ENCODE data around the gene S100A6. TPM values are rescaled to one million over a fixed set of nuclear protein-coding genes. Genes with fewer than 3 reads are reported as not detected.
A peak's percentile ranks its signal among the peaks of the same experiment; 100 is the strongest.

Gene S100A6
- total and polyA plus RNA-seq, 3 donors from 2014 or later: 30.9 to 372 (median 57.4) TPM

GRCh38 chr1:153537376-153537730, 1.6 kb upstream of the S100A6 start:
- TF ChIP-seq CTCF (IDR thresholded peaks at IDR 0.05): no peak
- no peak for TF ChIP-seq POLR2A (IDR thresholded peaks at IDR 0.05)
- 85 to 97% methylated on average over 5 to 6 of the region's 6 CpGs for whole genome bisulfite sequencing, 2 donors
- H3K9me3 ChIP-seq: no peaks in the 10 kb centered on the region
- peaks cover 15% of the 10 kb centered on the region for H3K4me1 ChIP-seq
- no peak overlapping the region for H3K4me3 ChIP-seq
- no peak overlapping the region for H3K27ac ChIP-seq
- intact Hi-C loops (cut with DNase I; ENCODE audit: low total_unique reads): no loop called here
- no peak for DNase-seq
- H3K36me3 ChIP-seq (ENCODE audit: low read depth, missing control alignments): no peaks in the 10 kb centered on the region
- H3K27me3 ChIP-seq: no peaks in the 10 kb centered on the region

GRCh38 chr1:153536671-153537375, 1.0 kb upstream of the S100A6 start:
- intact Hi-C loops (cut with DNase I; ENCODE audit: low total_unique reads): no loop called here
- H3K4me3 ChIP-seq: no peak overlapping the region
- no peaks in the 10 kb centered on the region for H3K9me3 ChIP-seq
- no peak for DNase-seq
- H3K27me3 ChIP-seq: no peaks in the 10 kb centered on the region
- no peaks in the 10 kb centered on the region for H3K36me3 ChIP-seq (ENCODE audit: low read depth, missing control alignments)
- H3K27ac ChIP-seq: peak overlapping the region in 1 of 2 donors; percentile 96
- 81% methylated on average over 9 of the region's 9 CpGs for WGBS, 2 donors
- TF ChIP-seq CTCF (IDR thresholded peaks at IDR 0.05) (no peak), POLR2A (IDR thresholded peaks at IDR 0.05) (no peak)
- peaks cover 15% of the 10 kb centered on the region for H3K4me1 ChIP-seq

- peak; percentile 72 for DNase-seq
- H3K27me3 ChIP-seq: no peaks in the 10 kb centered on the region
- H3K36me3 ChIP-seq (ENCODE audit: low read depth, missing control alignments): no peaks in the 10 kb centered on the region
- intact Hi-C loops (cut with DNase I; ENCODE audit: low total_unique reads): no loop called here
- H3K4me3 ChIP-seq: peak overlapping the region; percentile 70 to 79
- peaks cover 15% of the 10 kb centered on the region for H3K4me1 ChIP-seq
- H3K27ac ChIP-seq: peak overlapping the region; percentile 95 to 96
- TF ChIP-seq POLR2A (IDR thresholded peaks at IDR 0.05): peak; percentile 11
- no peak for TF ChIP-seq CTCF (IDR thresholded peaks at IDR 0.05)
- 1 to 3% methylated on average over 22 to 34 of the region's 38 CpGs for WGBS, 2 donors
- H3K9me3 ChIP-seq: no peaks in the 10 kb centered on the region
These were observed 350 bp upstream of the S100A6 start for GRCh38 chr1:153536012-153536670.

- no peaks in the 10 kb centered on the region for H3K36me3 ChIP-seq (ENCODE audit: low read depth, missing control alignments)
- intact Hi-C loops (cut with DNase I; ENCODE audit: low total_unique reads): loop anchor here (5.0 kb wide), 1 partner anchor 32 kb away; the partner anchor contains the start of gene S100A2
- no peak for DNase-seq
- H3K27ac ChIP-seq: peak overlapping the region; percentile 95 to 96
- WGBS, 2 donors: 88 to 92% methylated on average over 3 of the region's 3 CpGs
- peaks cover 15% of the 10 kb centered on the region for H3K4me1 ChIP-seq
- TF ChIP-seq CTCF (IDR thresholded peaks at IDR 0.05) (no peak), POLR2A (IDR thresholded peaks at IDR 0.05) (no peak)
- H3K27me3 ChIP-seq: no peaks in the 10 kb centered on the region
- H3K4me3 ChIP-seq: peak overlapping the region; percentile 70 to 79
- H3K9me3 ChIP-seq: no peaks in the 10 kb centered on the region
These were observed 908 bp downstream of the S100A6 start for GRCh38 chr1:153534925-153535241.
